PC-9 (cell line): ENCODE measurements around the gene RPS8.

Source experiments
- CTCF ChIP-seq: fragments of 200-600 bp; sonication (generic); conservative IDR thresholded peaks from 2 replicates; pipeline ENCODE4 v1.6.1; 2017; ENCODE audit warnings: mixed run types, antibody characterized with exemption, mild to moderate bottlenecking, moderate library complexity
- EZH2 ChIP-seq: fragments of 200-600 bp; sonication (generic); IDR thresholded peaks from 2 replicates; pipeline ENCODE4 v1.8.0; 2017; ENCODE audit warnings: antibody characterized with exemption, low read depth

GRCh38 chr1:44787506-44787905 lies 12.2 kb downstream of the RPS8 start:
- TF ChIP-seq EZH2 (no peak), CTCF (no peak)
